Activated CD4-positive, alpha-beta memory T cell treated with anti-CD3 and anti-CD28 coated beads for 36 hours (primary cell): Measurements from ENCODE around the gene STK39. TPM values are rescaled to one million over a fixed set of nuclear protein-coding genes. Genes with fewer than 3 reads are reported as not detected.

ENCODE experiments used
- CTCF ChIA-PET: fragments of 350-600 bp; sonication (Branson Sonifier 250); formaldehyde crosslinking; loops from one replicate; lab custom pipeline; 2021; ENCODE audit warnings: antibody characterized with exemption, inconsistent platforms; lab: Charles Lee
- POLR2A ChIA-PET: fragments of 350-600 bp; sonication (Branson Sonifier 250); formaldehyde crosslinking; loops from one replicate; lab custom pipeline; 2021; ENCODE audit warnings: antibody characterized with exemption; lab: Charles Lee
- DNase-seq: peaks from one replicate; pipeline ENCODE4 v3.0.0-alpha.2; 2020
- H3K27ac Mint-ChIP-seq: one replicate; pipeline ENCODE4 v1.8.0; 2021; ENCODE audit warnings: mixed read lengths
- H3K27me3 Mint-ChIP-seq: one replicate; pipeline ENCODE4 v1.8.0; 2021; ENCODE audit warnings: mixed read lengths
- H3K36me3 Mint-ChIP-seq: one replicate; pipeline ENCODE4 v1.8.0; 2021; ENCODE audit warnings: mixed read lengths
- H3K4me1 Mint-ChIP-seq: one replicate; pipeline ENCODE4 v1.8.0; 2021; ENCODE audit warnings: low read depth, mixed read lengths
- H3K4me3 Mint-ChIP-seq: one replicate; pipeline ENCODE4 v1.8.0; 2021; ENCODE audit warnings: mild to moderate bottlenecking, mixed read lengths
- H3K9me3 Mint-ChIP-seq: one replicate; pipeline ENCODE4 v1.8.0; 2021; ENCODE audit warnings: mixed read lengths
- intact Hi-C: fragments of 100-400 bp; cut with micrococcal nuclease; formaldehyde crosslinking; loops from one replicate; pipeline ENCODE4 v1.15.1; 2023
- total RNA-seq, 2 experiments: library from RNA; stranded (reverse); gene quantifications; one replicate each; pipeline ENCODE4 v1.2.3, GENCODE V29; 2021

Gene STK39
- total RNA-seq, 2 experiments from 2014 or later: 53.8 to 55.4 TPM

DNA sequence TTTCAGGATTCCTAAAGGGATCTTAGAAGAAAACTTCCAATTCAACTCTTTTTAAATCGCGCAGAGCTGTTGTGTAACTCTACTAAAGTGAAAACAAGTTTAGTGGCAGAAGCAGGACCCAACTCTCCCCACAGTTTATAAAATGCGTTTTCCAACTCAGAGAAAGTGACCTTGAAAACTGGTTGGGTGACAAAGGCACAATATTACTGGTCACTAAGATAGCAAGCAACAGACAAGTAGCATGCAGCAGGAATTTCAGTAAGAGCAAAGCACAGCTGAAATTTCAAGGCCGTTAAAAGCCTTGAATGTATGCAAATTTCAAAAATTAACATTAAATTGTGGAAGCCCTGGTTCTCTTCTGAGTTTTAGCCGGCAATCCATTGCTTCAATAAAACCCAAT lies 66.9 kb downstream of the STK39 start:
- CTCF ChIA-PET: no interaction called here
- intact Hi-C loops: no loop called here
- no peaks in the 10 kb centered on the region for H3K9me3 Mint-ChIP-seq

DNA sequence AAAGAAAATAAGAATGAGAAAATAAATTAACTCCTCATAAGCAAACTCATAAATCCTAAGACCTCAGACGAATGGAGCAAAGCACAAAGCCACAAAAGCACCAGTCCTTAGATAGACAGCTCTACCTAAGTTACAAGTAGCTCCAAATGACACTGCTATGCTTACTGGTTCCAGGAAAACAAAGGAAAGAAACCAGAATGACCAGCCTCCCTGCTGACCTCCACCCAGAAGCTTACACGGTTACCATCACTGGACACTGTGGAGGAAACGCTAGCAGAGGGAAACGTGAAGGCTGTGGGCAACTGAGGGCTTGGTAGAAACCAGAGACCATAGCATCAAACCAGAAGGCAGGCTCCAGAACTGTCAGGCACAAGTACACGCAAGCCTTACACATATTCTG lies 67.8 kb downstream of the STK39 start:
- no peak overlapping the region for H3K27ac Mint-ChIP-seq
- CTCF ChIA-PET: no interaction called here

More for the DNA sequence above, 66.9 kb downstream of the STK39 start:
- Mint-ChIP-seq H3K27ac (no peak overlapping the region), H3K27me3 (no peaks in the 10 kb centered on the region), H3K4me3 (no peak overlapping the region), H3K36me3 (peaks cover 24% of the 10 kb centered on the region), H3K4me1 (peaks cover 71% of the 10 kb centered on the region)
- POLR2A ChIA-PET: interaction anchor here (1.1 kb wide), 1 partner anchor 31 kb away, joined by 3 read pairs; no protein-coding TSS in a partner anchor
- no peak for DNase-seq

DNA sequence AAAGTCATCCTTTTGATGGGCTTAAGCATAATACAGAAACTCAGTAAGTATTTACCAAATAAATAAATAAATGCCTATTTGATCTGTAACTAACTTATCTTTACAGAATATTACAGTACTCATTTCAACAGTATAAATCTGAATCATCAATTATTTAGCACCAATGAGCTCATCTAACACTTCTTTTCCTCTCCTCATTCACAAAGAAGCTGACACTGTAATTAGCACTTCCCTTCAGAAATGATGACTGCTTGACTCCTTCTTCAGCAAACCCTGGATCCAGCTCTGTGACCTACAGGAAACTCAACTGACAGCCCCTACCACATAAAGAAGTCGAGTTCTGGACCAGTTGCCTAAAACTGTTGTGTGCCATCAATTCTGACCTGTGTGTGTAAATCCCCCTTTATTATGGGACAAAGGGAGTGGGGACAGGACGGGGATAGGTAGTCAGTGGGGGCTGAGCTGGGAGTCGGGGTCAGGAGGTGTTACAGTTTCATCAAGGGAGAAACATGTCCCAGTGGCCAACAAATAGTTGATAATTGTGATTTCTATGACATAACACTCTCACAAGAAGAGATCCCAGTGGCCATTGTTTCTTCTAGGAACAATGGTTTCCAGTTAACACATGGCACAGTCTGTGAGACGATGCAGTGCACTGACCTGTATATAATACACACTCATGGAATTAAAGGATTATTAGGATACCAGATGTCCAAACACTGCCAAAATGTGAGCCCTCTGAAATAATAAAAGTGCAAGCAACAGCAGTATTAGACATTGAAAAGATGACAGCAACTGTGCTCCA lies 68.7 kb downstream of the STK39 start:
- intact Hi-C loops: no loop called here
- Mint-ChIP-seq H3K27ac (peak overlapping the region; percentile 38), H3K36me3 (peaks cover 31% of the 10 kb centered on the region), H3K27me3 (no peaks in the 10 kb centered on the region), H3K4me1 (peaks cover 69% of the 10 kb centered on the region), H3K4me3 (no peak overlapping the region), H3K9me3 (no peaks in the 10 kb centered on the region)
- ChIA-PET POLR2A (no interaction called here), CTCF (no interaction called here)
- DNase-seq: no peak

More for the DNA sequence above, 67.8 kb downstream of the STK39 start:
- no peak for DNase-seq
- Mint-ChIP-seq H3K4me1 (peaks cover 69% of the 10 kb centered on the region), H3K4me3 (no peak overlapping the region), H3K9me3 (no peaks in the 10 kb centered on the region), H3K27me3 (no peaks in the 10 kb centered on the region), H3K36me3 (peaks cover 27% of the 10 kb centered on the region)
- intact Hi-C loops: no loop called here
- POLR2A ChIA-PET: interaction anchor here (1.1 kb wide), 1 partner anchor 32 kb away, joined by 3 read pairs; no protein-coding TSS in a partner anchor

DNA sequence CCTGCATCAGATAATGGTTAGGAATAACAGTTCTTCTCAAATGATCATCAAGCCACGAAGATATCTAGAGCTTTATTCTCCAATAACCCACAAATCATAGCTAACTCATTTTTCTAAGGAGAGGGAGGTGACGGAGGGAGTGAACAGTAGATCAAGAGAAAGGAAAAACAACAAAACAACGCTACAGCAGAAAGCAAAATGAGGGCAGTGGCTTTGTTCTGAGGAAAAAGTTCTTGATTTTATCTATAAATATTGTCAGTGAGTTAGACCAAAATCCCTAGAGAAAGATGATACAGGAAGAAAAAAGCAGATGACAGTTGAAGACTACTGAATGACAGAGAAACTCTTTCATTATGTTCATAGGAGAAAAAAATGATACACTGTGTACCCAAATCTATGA lies 71.0 kb downstream of the STK39 start:
- intact Hi-C loops: no loop called here
- Mint-ChIP-seq H3K27me3 (no peaks in the 10 kb centered on the region), H3K4me1 (peaks cover 46% of the 10 kb centered on the region), H3K4me3 (no peak overlapping the region), H3K9me3 (no peaks in the 10 kb centered on the region), H3K27ac (peak overlapping the region; percentile 25), H3K36me3 (peaks cover 27% of the 10 kb centered on the region)
- CTCF ChIA-PET: interaction anchor here (0.6 to 2.1 kb wide), 3 partner anchors 13 to 57 kb away, joined by 3 to 8 read pairs (median 4); no protein-coding TSS in a partner anchor
- POLR2A ChIA-PET: no interaction called here
- DNase-seq: no peak

DNA sequence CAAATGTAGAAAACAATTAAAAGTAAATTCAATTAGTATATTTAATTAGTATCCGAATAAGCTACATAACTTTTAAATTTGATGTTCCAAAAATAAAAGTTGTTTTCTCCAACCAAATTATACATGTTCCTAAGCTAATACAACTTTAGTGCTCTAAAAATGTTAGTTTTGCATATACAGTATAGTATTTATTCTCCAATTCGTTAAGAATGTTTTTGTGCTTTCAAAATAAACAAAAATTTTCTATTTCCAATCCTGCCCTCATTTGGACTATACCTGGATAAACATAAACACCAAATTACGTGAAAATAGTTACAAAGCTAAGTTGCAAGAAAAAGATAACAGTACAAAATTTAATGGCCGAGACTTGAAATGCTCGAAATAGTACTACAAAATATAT lies 71.9 kb downstream of the STK39 start:
- H3K36me3 Mint-ChIP-seq: peaks cover 23% of the 10 kb centered on the region
- intact Hi-C loops: loop anchor here (2.0 kb wide), 2 partner anchors 17 to 35 kb away; no protein-coding TSS in a partner anchor
- no peak for DNase-seq
- no peaks in the 10 kb centered on the region for H3K9me3 Mint-ChIP-seq
- H3K27ac Mint-ChIP-seq: no peak overlapping the region
- ChIA-PET POLR2A (no interaction called here), CTCF (interaction anchor here (1.0 to 2.1 kb wide), 3 partner anchors 14 to 161 kb away, joined by 4 to 8 read pairs (median 4); no protein-coding TSS in a partner anchor)
- H3K4me3 Mint-ChIP-seq: no peak overlapping the region
- peaks cover 48% of the 10 kb centered on the region for H3K4me1 Mint-ChIP-seq
- no peaks in the 10 kb centered on the region for H3K27me3 Mint-ChIP-seq

DNA sequence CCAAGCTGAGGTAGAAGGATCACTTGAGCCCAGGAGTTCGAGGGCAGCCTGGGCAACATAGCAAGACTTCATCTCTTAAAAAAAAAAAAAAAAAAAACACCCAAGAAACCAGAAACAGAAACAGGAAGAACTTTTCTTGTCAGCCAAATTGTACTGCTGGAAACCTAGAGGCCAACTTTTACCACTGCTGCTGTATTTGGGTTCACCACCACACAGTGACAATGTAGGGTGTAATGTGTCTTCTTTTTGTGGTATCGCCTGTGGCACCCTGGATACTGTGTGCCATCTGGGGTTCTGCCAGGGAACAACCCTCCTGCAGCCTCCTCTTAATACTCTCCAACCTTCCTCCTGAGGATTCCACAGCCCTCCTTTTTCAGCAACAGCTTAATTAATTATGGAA lies 72.6 kb downstream of the STK39 start:
- POLR2A ChIA-PET: no interaction called here
- peaks cover 48% of the 10 kb centered on the region for H3K4me1 Mint-ChIP-seq
- no peaks in the 10 kb centered on the region for H3K27me3 Mint-ChIP-seq
- H3K36me3 Mint-ChIP-seq: peaks cover 19% of the 10 kb centered on the region
- H3K4me3 Mint-ChIP-seq: no peak overlapping the region
- H3K27ac Mint-ChIP-seq: peak overlapping the region; percentile 29
- no peaks in the 10 kb centered on the region for H3K9me3 Mint-ChIP-seq
- peak; percentile 25 for DNase-seq
- CTCF ChIA-PET: interaction anchor here (1.0 to 2.1 kb wide), 3 partner anchors 15 to 162 kb away, joined by 4 to 8 read pairs (median 4); no protein-coding TSS in a partner anchor
- intact Hi-C loops: loop anchor here (2.0 kb wide), 2 partner anchors 18 to 36 kb away; no protein-coding TSS in a partner anchor

DNA sequence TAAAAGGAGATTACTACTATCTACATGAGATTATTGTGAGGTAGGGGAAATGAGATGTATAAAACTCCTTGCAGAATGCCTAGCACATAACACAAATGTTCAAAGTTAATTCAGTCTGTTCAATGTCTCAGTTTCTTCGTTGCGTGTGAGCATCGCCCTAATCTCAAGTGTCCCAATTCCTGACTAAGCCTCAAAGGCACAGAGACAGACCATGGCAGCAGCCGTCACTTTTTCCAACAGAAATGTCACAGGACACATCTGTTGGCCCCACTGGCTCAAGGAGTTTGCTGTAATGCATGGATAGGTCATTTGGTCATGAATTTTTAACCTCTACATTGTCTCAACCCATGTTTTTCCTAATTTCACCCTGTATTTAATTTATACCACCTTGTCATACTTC lies 75.3 kb downstream of the STK39 start:
- peaks cover 40% of the 10 kb centered on the region for H3K4me1 Mint-ChIP-seq
- no peaks in the 10 kb centered on the region for H3K27me3 Mint-ChIP-seq
- H3K9me3 Mint-ChIP-seq: no peaks in the 10 kb centered on the region
- no peak for DNase-seq
- H3K27ac Mint-ChIP-seq: no peak overlapping the region
- peaks cover 8% of the 10 kb centered on the region for H3K36me3 Mint-ChIP-seq
- intact Hi-C loops: no loop called here
- ChIA-PET POLR2A (no interaction called here), CTCF (no interaction called here)
- H3K4me3 Mint-ChIP-seq: no peak overlapping the region

DNA sequence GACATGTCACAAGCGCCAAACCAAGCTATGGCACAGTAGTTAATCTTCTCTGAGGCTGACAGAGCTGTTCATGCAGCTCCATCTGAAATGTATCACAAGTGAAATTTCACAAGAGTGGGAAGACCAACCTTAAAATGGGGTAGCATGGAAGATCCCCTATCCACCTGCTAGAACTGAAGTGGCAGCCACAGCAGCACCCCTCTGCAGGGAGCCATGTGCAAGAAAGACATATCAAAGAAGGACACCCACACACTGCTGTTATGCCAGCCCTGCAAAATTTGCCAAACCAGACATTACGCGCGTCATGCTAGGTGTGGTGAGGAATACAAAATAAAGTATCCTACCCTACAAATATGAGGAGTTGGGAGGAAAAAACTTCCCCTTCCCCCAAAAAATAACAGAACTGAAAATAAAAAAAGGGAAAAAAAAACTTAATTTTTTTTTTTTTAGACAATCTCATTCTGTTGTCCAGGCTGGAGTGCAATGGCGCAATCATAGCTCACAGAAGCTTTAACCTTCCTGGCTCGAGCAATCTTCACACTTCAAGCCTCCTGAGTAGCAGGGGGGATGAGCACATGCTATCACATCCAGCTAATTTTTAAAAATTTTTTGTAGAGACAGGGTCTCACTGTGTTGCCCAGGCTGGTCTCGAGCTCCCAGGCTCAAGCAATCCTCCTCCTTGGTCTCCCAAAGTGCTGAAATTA lies 76.2 kb downstream of the STK39 start:
- Mint-ChIP-seq H3K36me3 (peaks cover 13% of the 10 kb centered on the region), H3K27ac (no peak overlapping the region), H3K4me3 (no peak overlapping the region), H3K4me1 (peaks cover 40% of the 10 kb centered on the region), H3K9me3 (no peaks in the 10 kb centered on the region), H3K27me3 (no peaks in the 10 kb centered on the region)
- no peak for DNase-seq
- CTCF ChIA-PET: no interaction called here
- POLR2A ChIA-PET: no interaction called here
- intact Hi-C loops: no loop called here

DNA sequence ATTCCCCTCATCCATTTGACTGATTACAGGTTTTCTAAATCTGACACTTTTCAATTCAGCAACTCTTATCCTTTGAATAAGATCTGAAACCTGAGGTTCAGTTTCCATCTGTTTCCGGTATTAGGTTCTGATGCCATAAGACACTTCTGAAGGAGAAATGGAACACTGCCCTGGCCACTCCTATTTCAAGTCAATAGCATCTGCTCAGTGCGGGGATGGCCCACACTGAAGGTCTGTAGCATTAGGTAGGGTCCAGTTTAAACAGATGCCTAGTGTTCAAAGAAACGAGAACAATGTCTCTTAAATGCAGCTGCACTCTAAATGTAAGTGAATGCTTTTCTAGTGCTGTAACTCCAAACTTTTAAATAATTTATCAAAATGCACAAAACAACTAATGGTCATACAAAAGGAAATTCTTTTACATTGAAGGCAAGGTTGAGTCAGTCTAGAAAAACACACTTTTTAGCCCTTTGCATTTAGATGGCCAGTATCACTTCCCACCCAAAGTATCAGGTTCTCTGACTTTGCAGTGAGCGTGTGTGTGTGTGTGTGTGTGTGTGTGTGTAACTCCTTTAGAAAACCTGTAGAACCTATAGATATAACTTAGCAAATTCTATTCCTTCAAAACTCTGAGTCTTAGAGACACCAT lies 78.2 kb downstream of the STK39 start:
- ChIA-PET CTCF (no interaction called here), POLR2A (no interaction called here)
- no peaks in the 10 kb centered on the region for H3K27me3 Mint-ChIP-seq
- H3K9me3 Mint-ChIP-seq: no peaks in the 10 kb centered on the region
- DNase-seq: no peak
- H3K27ac Mint-ChIP-seq: no peak overlapping the region
- no peak overlapping the region for H3K4me3 Mint-ChIP-seq
- H3K36me3 Mint-ChIP-seq: peaks cover 18% of the 10 kb centered on the region
- peaks cover 42% of the 10 kb centered on the region for H3K4me1 Mint-ChIP-seq
- intact Hi-C loops: no loop called here

DNA sequence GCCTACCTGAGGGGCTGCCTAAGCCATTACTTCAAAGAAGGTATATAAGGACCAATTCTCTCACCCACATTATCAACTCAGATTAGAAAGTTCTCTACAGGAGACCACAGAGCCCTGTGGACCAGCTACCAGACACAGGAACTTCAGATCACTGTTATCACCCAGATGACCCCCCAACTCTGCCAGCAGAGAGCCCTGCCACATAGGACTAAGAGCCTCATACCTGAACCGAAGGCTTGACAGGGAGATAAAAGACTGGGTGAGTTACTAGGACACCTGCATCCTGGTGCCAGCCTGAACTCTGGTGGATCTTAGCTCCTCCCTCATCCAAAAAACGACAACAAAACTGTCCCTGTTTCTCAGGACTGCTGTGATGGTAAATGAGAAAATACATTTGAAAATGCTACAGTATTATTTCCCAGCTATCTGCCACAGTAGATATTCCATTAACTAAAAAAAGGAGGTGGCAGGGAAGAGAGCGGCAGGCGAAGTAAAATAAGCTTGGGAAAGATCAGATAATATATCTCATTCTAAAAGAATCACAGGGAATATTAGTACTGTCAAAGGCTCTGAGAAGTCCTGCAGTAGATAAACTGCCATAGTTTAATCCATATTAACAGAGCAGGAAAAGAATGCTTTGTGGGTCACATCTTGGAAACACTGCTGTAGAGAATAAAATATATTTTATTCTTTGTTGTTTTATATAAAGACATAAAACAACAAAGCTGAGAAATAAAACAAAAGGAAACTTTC lies 79.7 kb downstream of the STK39 start:
- Mint-ChIP-seq H3K27ac (peak overlapping the region; percentile 26), H3K36me3 (peaks cover 24% of the 10 kb centered on the region), H3K9me3 (no peaks in the 10 kb centered on the region), H3K4me3 (no peak overlapping the region), H3K4me1 (peaks cover 39% of the 10 kb centered on the region), H3K27me3 (no peaks in the 10 kb centered on the region)
- ChIA-PET CTCF (no interaction called here), POLR2A (no interaction called here)
- DNase-seq: no peak
- intact Hi-C loops: loop anchor here (1.0 kb wide), 3 partner anchors 28 to 77 kb away; no protein-coding TSS in a partner anchor

DNA sequence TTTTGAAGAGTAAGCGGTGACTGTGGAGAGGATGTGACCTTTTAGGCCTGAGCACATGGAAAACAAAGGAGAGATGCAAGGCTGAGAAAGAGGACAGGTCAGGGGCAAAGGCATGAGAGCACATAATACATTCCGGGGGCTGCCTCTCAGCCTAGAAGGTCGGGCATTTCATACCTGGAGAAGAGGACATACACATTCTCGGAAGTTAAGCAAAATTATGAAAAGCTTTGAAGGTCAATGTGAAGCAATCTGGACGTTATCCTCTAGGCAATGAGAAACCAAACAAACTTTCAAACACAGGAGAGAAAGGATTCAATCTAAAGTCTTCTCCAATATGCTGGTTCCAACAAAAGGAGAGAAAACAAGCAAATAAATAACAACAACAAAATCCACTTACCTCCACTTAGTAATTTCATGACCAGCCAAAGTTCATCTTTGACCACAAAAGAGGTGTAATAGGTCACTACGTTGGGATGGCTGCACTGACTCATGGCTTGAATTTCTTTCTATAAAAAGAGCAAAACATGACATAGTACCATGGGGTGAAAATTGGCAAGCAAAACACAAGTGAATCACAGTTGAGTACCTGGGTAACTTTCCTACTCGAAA lies 80.4 kb downstream of the STK39 start:
- no peak overlapping the region for H3K4me3 Mint-ChIP-seq
- H3K9me3 Mint-ChIP-seq: no peaks in the 10 kb centered on the region
- intact Hi-C loops: loop anchor here (1.0 kb wide), 3 partner anchors 28 to 77 kb away; no protein-coding TSS in a partner anchor
- peak overlapping the region; percentile 26 for H3K27ac Mint-ChIP-seq
- peaks cover 24% of the 10 kb centered on the region for H3K36me3 Mint-ChIP-seq
- no peaks in the 10 kb centered on the region for H3K27me3 Mint-ChIP-seq
- peak; percentile 37 for DNase-seq
- peaks cover 39% of the 10 kb centered on the region for H3K4me1 Mint-ChIP-seq
- ChIA-PET POLR2A (no interaction called here), CTCF (no interaction called here)
